Chondrocyte (in vitro differentiated cells): ENCODE results near the gene RSPO4. TPM values are rescaled to one million over a fixed set of nuclear protein-coding genes. Genes with fewer than 3 reads are reported as not detected.

Experiments used
- DNase-seq: peaks from one replicate; pipeline ENCODE4 v3.0.0; 2021; ENCODE audit warnings: mixed read lengths, low spot score
- H3K27ac Mint-ChIP-seq: one replicate; pipeline ENCODE4 v1.8.0; 2021; ENCODE audit warnings: mild to moderate bottlenecking, moderate library complexity, mixed read lengths; ENCODE audit not compliant: unreplicated experiment
- H3K27me3 Mint-ChIP-seq: 2 replicates; pipeline ENCODE4 v1.8.0; 2021; ENCODE audit warnings: low read depth, mixed read lengths
- H3K36me3 Mint-ChIP-seq: 2 replicates; pipeline ENCODE4 v1.8.0; 2021; ENCODE audit warnings: low read depth, mixed read lengths
- H3K4me1 Mint-ChIP-seq: 2 replicates; pipeline ENCODE4 v1.8.0; 2021; ENCODE audit warnings: low read depth, mild to moderate bottlenecking, mixed read lengths
- H3K4me3 Mint-ChIP-seq: one replicate; pipeline ENCODE4 v1.8.0; 2021; ENCODE audit warnings: mild to moderate bottlenecking, moderate library complexity, mixed read lengths; ENCODE audit not compliant: unreplicated experiment
- H3K9me3 Mint-ChIP-seq: 2 replicates; pipeline ENCODE4 v1.8.0; 2021; ENCODE audit warnings: low read depth, mixed read lengths
- CTCF ChIP-seq: fragments of 200-600 bp; sonication (generic); IDR thresholded peaks from 2 replicates; pipeline ENCODE4 v1.5.0; 2021; ENCODE audit warnings: antibody characterized with exemption, mild to moderate bottlenecking, moderate library complexity
- total RNA-seq: library from RNA; stranded (reverse); gene quantifications from 3 replicates; pipeline ENCODE4 v1.2.1, GENCODE V29; 2021

Gene RSPO4
- total RNA-seq, 1 donor from 2014 or later = not detected

- Mint-ChIP-seq H3K4me3 (no peak overlapping the region), H3K27ac (no peak overlapping the region), H3K9me3 (no peaks in the 10 kb centered on the region), H3K4me1 (no peaks in the 10 kb centered on the region), H3K27me3 (peaks cover 37% of the 10 kb centered on the region), H3K36me3 (no peaks in the 10 kb centered on the region)
- peak; percentile 52 for DNase-seq
- no peak for TF ChIP-seq CTCF
These were observed 5.1 kb downstream of the RSPO4 start for GRCh38 chr20:997016-997415.

GRCh38 chr20:995170-995569 is 6.9 kb downstream of the RSPO4 start:
- no peaks in the 10 kb centered on the region for H3K9me3 Mint-ChIP-seq
- no peaks in the 10 kb centered on the region for H3K36me3 Mint-ChIP-seq
- no peak overlapping the region for H3K27ac Mint-ChIP-seq
- no peak overlapping the region for H3K4me3 Mint-ChIP-seq
- TF ChIP-seq CTCF = no peak
- DNase-seq = peak; percentile 30
- peaks cover 29% of the 10 kb centered on the region for H3K27me3 Mint-ChIP-seq
- H3K4me1 Mint-ChIP-seq = no peaks in the 10 kb centered on the region

- Mint-ChIP-seq H3K27me3 (peaks cover 28% of the 10 kb centered on the region), H3K4me3 (no peak overlapping the region), H3K27ac (no peak overlapping the region), H3K36me3 (no peaks in the 10 kb centered on the region), H3K9me3 (no peaks in the 10 kb centered on the region), H3K4me1 (no peaks in the 10 kb centered on the region)
- DNase-seq = peak; percentile 80
- TF ChIP-seq CTCF = no peak
These were observed 9.1 kb downstream of the RSPO4 start for GRCh38 chr20:992801-993535.

GRCh38 chr20:991850-992249 is 10.3 kb downstream of the RSPO4 start:
- TF ChIP-seq CTCF = no peak
- H3K9me3 Mint-ChIP-seq = no peaks in the 10 kb centered on the region
- H3K4me1 Mint-ChIP-seq = no peaks in the 10 kb centered on the region
- H3K36me3 Mint-ChIP-seq = no peaks in the 10 kb centered on the region
- no peak overlapping the region for H3K27ac Mint-ChIP-seq
- H3K4me3 Mint-ChIP-seq = no peak overlapping the region
- DNase-seq = peak; percentile 41
- H3K27me3 Mint-ChIP-seq = peaks cover 24% of the 10 kb centered on the region

- no peaks in the 10 kb centered on the region for H3K9me3 Mint-ChIP-seq
- H3K27me3 Mint-ChIP-seq = peaks cover 31% of the 10 kb centered on the region
- no peak overlapping the region for H3K4me3 Mint-ChIP-seq
- no peaks in the 10 kb centered on the region for H3K4me1 Mint-ChIP-seq
- TF ChIP-seq CTCF = no peak
- no peak overlapping the region for H3K27ac Mint-ChIP-seq
- H3K36me3 Mint-ChIP-seq = no peaks in the 10 kb centered on the region
- DNase-seq = peak; percentile 40
These were observed 11.7 kb downstream of the RSPO4 start for GRCh38 chr20:990293-990959.
